Aorta (tissue), 5 donors: ENCODE results near the gene CYSLTR2. TPM values are rescaled to one million over a fixed set of nuclear protein-coding genes. Genes with fewer than 3 reads are reported as not detected.

ENCODE experiments used
- ATAC-seq: fragments of 200-7000 bp; cut with Tn5 transposase; one replicate; pipeline ENCODE4 v1.9.1; 2022; ENCODE audit warnings: moderate library complexity; ENCODE audit not compliant: low FRiP score
- DNase-seq, 2 donors: peaks; one replicate each; pipeline ENCODE4 v3.0.0-alpha.2; 2020
- H3K27ac ChIP-seq, 2 donors: one replicate each; pipeline ENCODE4 v1.5.1; 2013; ENCODE audit warnings: low read length in 2 of 2, mild to moderate bottlenecking in 2 of 2, moderate library complexity in 2 of 2, control low read depth in 1 of 2, inconsistent platforms in 1 of 2, low read depth in 1 of 2
- H3K27me3 ChIP-seq, 2 donors: one replicate each; pipeline ENCODE4 v1.6.1; 2013; ENCODE audit warnings: control low read depth in 1 of 2, low read length in 1 of 2, mild to moderate bottlenecking in 1 of 2, moderate library complexity in 1 of 2; ENCODE audit not compliant: insufficient read depth in 2 of 2, control insufficient read depth in 1 of 2
- H3K36me3 ChIP-seq, 2 donors: one replicate each; pipeline ENCODE4 v1.6.1; 2013; ENCODE audit warnings: control low read depth in 1 of 2, low read length in 1 of 2, mild to moderate bottlenecking in 1 of 2; ENCODE audit not compliant: insufficient read depth in 2 of 2, control insufficient read depth in 1 of 2
- H3K4me1 ChIP-seq, 2 donors: one replicate each; pipeline ENCODE4 v1.6.1; 2013; ENCODE audit warnings: low read length in 2 of 2, control low read depth in 1 of 2, mild to moderate bottlenecking in 1 of 2, moderate library complexity in 1 of 2; ENCODE audit not compliant: insufficient read depth in 2 of 2, control insufficient read depth in 1 of 2
- H3K4me3 ChIP-seq, 2 donors: one replicate each; pipeline ENCODE4 v1.5.1; 2013; ENCODE audit warnings: low read length in 2 of 2, control low read depth in 1 of 2, mild to moderate bottlenecking in 1 of 2
- H3K9me3 ChIP-seq: one replicate; pipeline ENCODE4 v1.6.1; 2013; ENCODE audit warnings: mild to moderate bottlenecking, low read length; ENCODE audit not compliant: control insufficient read depth
- WGBS, 2 donors: extraction: QIAGEN DNeasy Blood & Tissue Kit; methylation state at CpG; one replicate each; pipeline ENCODE4 v1.1.7; 2013; 5-methylcytosine and 5-hydroxymethylcytosine counted together
- intact Hi-C, 2 donors: fragments of 100-400 bp; cut with DNase I; formaldehyde crosslinking; loops; one replicate each; pipeline versions ENCODE4 v1.14.2 to v1.15.0; 2022
- polyA plus RNA-seq, 2 donors: library from polyadenylated mRNA; stranded (reverse); fragments of 200-250 nt; gene quantifications; one replicate each; pipeline ENCODE4 v1.2.3, GENCODE V29; 2013
- total RNA-seq, 2 donors: library from RNA; stranded (reverse); fragmentation: NEBNext Ultra II Directional; extraction: Animal tissue kit (Norgen Biotek cat#: 25700); gene quantifications; one replicate each; pipeline ENCODE4 v1.2.1, GENCODE V29; 2021
- donor health status: healthy with polysubstance abuse.
- donor health status: Bipolar disorder and iron deficiency.
- donor health status: DM: no; HTN: no; CAD: no.
- donor health status: DM: no; HTN: no; CAD: no.
- donor health status: DM: yes; HTN: yes; CAD: no.

CYSLTR2 gene
- total and polyA plus RNA-seq, 4 donors, result 0.88 to 1.7 (median 1.1) TPM

DNA sequence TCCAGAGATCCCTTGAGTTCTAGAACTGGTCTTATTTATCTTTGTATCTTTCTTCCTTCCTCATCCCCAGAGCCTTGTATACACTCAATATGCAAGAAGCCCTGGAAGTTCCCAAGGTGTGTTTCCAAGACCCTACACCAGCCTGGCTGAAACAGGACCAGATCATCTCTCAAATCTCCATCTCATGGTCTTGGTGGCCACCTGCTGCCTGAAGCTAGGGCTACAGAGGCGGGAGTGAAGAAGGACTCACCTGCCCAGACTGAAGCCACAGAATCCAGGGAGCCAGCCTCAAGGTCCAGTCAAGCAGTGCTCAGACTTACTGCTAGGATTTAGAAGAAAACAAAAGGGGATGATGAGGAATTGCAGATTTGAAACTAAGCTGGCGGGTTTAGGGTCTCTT, 6.1 kb upstream of the CYSLTR2 start:
- no peaks in the 10 kb centered on the region for H3K9me3 ChIP-seq
- DNase-seq (no peak), ATAC-seq (no peak)
- intact Hi-C loops, result no loop called here
- WGBS, 2 donors, result 97 to 98% methylated on average over 2 of the region's 2 CpGs
- H3K27me3 ChIP-seq, result no peaks in the 10 kb centered on the region
- H3K4me3 ChIP-seq, result no peak overlapping the region
- H3K27ac ChIP-seq, result no peak overlapping the region
- H3K4me1 ChIP-seq, result no peaks in the 10 kb centered on the region
- H3K36me3 ChIP-seq, result no peaks in the 10 kb centered on the region

DNA sequence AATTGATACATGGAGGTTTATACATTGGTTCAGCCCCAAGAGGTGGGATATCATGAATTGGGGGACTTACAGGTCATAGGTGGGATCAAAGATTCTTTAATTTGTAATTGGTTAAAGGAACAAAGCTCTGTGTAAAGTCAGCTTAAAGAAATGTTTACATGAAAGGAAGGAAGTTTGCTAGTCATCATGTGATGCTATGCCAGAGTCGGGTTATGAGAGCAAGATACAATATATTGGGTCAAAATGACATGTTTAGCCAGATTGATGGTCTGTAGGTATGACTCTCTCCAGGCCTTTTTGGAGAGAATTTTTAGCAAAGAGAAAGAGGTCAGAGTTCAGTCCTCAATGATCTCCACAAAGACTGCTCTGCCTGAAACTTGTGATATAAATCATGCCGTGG, 5.3 kb upstream of the CYSLTR2 start:
- Histone ChIP-seq H3K27me3 (no peaks in the 10 kb centered on the region), H3K4me1 (no peaks in the 10 kb centered on the region), H3K9me3 (no peaks in the 10 kb centered on the region), H3K27ac (no peak overlapping the region), H3K36me3 (no peaks in the 10 kb centered on the region), H3K4me3 (no peak overlapping the region)
- WGBS, 2 donors, result 81% methylated on average over 2 of the region's 2 CpGs
- DNase-seq, result no peak
- ATAC-seq, result no peak
- intact Hi-C loops, result no loop called here

DNA sequence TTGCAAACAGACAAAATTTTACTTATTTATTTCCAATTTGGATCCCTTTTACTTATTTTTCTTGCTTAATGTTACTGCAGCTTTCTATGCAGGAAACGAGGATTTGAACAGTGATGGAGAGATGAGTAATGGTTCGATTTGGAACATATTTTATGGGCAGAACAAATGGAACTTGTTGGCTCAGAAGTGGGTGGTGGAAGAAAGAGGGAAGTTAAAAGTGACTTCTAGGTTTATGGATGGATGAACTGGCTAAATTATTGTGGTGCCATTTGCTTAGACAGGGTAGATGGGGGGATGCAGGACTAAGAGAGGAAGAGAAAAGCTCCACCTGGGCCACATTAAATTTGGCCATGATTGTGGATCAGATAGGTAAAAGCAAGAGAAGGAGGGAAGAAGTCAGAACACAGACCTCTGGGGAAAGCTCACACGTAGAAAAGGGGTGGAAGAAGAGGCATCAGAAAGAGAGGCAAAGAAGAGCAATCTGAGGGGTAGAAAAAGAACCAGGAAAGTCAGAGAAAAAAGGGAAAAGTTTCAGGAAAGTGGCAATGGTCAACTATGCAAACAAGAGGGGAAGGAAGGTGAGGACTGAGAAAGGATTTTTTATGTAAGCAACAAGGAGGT, 768 bp upstream of the CYSLTR2 start:
- no peak overlapping the region for H3K27ac ChIP-seq
- no peaks in the 10 kb centered on the region for H3K36me3 ChIP-seq
- no peaks in the 10 kb centered on the region for H3K27me3 ChIP-seq
- H3K9me3 ChIP-seq, result no peaks in the 10 kb centered on the region
- ATAC-seq (no peak), DNase-seq (no peak)
- no peak overlapping the region for H3K4me3 ChIP-seq
- intact Hi-C loops, result no loop called here
- WGBS, 2 donors, result 52 to 59% methylated on average over 3 of the region's 3 CpGs
- no peaks in the 10 kb centered on the region for H3K4me1 ChIP-seq

DNA sequence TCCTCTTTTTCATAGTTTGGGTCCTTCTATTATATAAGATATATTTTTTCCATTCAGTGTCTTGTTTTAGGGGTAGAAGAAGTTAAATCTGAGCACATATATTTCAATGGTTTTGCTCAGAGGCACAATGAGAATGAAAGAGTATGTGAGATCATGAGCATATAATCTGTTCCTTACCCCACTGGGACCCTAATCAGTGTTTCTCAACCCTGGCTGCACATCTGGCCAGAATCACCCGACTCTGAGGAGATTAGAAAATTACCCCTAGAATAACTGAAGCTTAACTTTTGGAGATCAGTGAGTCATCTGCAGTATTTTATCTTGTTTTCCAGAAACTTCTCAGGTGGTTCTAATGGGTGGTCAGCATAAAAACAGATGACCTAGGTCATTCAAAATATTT, 782 bp downstream of the CYSLTR2 start:
- Histone ChIP-seq H3K36me3 (no peaks in the 10 kb centered on the region), H3K27ac (no peak overlapping the region), H3K27me3 (no peaks in the 10 kb centered on the region), H3K4me1 (no peaks in the 10 kb centered on the region), H3K4me3 (no peak overlapping the region), H3K9me3 (no peaks in the 10 kb centered on the region)
- DNase-seq, result no peak
- WGBS, 2 donors, result 13 to 20% methylated on average over 1 of the region's 1 CpG
- peak; percentile 59 for ATAC-seq
- intact Hi-C loops, result no loop called here

DNA sequence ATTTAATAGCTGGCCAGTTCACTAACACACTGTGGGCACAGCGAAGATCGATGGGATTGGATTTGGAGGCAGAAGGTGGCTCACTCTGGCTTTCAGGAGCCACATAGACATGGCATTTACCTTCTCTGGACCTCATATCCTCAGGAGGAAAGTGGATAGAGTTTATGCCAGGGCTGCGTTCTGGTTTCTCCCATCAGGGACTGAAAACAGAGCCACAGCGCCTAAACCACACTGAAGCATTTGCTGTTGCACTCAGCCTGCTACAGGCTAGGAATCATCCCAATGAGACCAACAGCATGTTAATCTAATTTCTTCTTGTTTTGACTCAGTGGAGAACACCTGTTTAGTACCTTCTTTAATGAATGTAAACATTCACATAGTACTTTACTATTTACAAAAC, 1.6 kb downstream of the CYSLTR2 start:
- intact Hi-C loops, result no loop called here
- 88 to 96% methylated on average over 4 of the region's 4 CpGs for WGBS, 2 donors
- H3K27ac ChIP-seq, result no peak overlapping the region
- no peaks in the 10 kb centered on the region for H3K4me1 ChIP-seq
- H3K4me3 ChIP-seq, result no peak overlapping the region
- ATAC-seq (no peak), DNase-seq (no peak)
- H3K27me3 ChIP-seq, result no peaks in the 10 kb centered on the region
- no peaks in the 10 kb centered on the region for H3K9me3 ChIP-seq
- H3K36me3 ChIP-seq, result no peaks in the 10 kb centered on the region

DNA sequence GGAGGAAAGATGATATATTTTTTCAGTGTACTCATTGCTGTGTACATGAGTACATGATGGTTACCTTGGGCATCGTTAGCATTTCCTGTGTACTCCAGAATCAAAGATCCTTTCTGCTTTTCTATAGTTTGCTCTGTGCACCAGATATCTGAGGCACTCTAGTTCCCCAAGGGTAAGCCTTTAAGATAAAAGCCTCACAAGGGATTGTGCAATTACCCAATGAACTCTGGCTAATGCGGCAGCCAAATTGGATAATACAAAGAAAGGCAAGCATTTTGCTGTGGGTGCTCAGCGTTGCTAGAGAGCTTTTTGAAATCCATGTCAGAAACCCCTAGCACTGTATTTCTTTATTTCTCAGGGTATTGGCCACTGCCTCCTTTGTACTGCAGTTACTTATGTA, 2.9 kb downstream of the CYSLTR2 start:
- Histone ChIP-seq H3K27me3 (no peaks in the 10 kb centered on the region), H3K27ac (no peak overlapping the region), H3K36me3 (no peaks in the 10 kb centered on the region), H3K9me3 (no peaks in the 10 kb centered on the region), H3K4me1 (no peaks in the 10 kb centered on the region), H3K4me3 (peak overlapping the region in 1 of 2 donors; percentile 41)
- intact Hi-C loops, result no loop called here
- DNase-seq, result no peak
- WGBS, 2 donors, result 85 to 90% methylated on average over 3 of the region's 3 CpGs
- ATAC-seq, result no peak

DNA sequence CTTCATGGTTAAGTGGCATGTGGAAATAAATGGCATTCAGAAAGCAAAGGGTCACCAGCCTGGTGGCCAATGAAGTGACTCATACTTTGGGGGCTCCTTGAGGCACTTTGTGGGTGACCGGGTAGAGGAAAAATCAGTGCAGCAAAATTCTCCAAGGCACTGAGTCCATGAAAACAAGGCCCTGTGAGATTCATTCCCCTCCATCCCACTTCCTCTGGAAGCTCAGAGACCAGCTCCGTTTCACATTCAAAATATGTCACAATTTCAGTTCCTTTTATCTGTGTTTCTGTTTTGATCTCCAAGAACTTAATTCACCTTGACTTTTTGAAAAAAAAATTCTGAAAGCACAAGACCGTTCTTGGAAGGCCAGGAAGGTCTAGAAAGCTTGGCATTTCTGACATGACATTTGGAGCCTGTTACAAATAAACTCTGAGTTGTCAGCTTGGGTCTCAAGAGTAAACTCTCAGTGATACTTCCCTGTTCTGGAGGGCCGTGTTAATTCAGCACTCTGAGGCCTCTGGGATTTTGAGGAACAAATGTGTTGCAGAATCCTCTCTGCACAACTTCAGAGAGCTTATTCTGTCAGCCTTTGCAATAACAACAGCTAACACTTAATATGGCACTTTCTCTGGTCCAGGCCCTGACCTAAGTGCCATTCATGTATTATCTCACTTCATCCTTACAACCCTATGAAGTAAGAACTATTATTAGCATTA, 6.8 kb downstream of the CYSLTR2 start:
- ATAC-seq (peak; percentile 48), DNase-seq (no peak)
- no peaks in the 10 kb centered on the region for H3K9me3 ChIP-seq
- no peaks in the 10 kb centered on the region for H3K4me1 ChIP-seq
- no peaks in the 10 kb centered on the region for H3K36me3 ChIP-seq
- no peak overlapping the region for H3K4me3 ChIP-seq
- 34% methylated on average over 4 of the region's 4 CpGs for WGBS, 2 donors
- no peaks in the 10 kb centered on the region for H3K27me3 ChIP-seq
- intact Hi-C loops, result no loop called here
- H3K27ac ChIP-seq, result no peak overlapping the region

DNA sequence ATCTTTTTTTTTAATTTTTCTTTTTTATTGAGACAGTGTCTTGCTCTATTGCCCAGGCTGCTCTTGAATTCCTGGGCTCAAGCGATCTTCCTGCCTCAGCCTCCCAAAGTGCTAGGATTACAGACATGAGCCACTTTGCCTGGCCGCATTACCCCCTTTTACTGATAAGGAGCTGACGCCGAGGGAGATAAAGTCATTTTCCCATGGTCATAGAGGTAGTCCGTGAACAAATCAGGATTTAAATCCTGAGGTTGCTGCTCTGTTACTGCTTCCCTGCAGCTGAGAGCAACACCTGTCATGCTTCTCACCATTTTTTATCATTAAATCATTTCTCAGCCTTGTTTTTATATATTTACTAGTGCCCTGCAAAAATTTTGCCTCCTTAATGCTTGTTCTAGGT, 7.4 kb downstream of the CYSLTR2 start:
- no peaks in the 10 kb centered on the region for H3K4me1 ChIP-seq
- intact Hi-C loops, result no loop called here
- no peak overlapping the region for H3K4me3 ChIP-seq
- H3K27ac ChIP-seq, result no peak overlapping the region
- H3K27me3 ChIP-seq, result no peaks in the 10 kb centered on the region
- DNase-seq (no peak), ATAC-seq (no peak)
- 65 to 68% methylated on average over 5 of the region's 5 CpGs for WGBS, 2 donors
- no peaks in the 10 kb centered on the region for H3K9me3 ChIP-seq
- H3K36me3 ChIP-seq, result no peaks in the 10 kb centered on the region

DNA sequence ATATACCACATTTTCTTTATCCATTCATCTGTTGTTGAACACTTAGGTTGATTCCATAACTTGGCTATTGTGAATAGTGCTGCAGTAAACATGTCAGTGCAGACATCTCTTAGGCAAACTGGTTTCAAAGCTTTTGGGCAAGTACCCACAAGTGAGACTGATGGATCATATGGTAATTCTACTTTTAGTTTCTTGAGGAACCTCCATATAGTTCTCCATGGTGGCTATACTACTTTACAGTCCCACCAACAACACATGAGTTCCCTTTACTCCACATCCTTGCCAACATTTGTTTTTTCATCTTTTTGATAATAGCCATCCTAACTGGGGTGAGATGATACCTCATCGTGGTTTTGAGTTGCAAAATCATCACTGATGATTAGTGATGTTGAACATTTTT, 8.5 kb downstream of the CYSLTR2 start:
- no peaks in the 10 kb centered on the region for H3K27me3 ChIP-seq
- DNase-seq, result no peak
- H3K4me1 ChIP-seq, result no peaks in the 10 kb centered on the region
- no peaks in the 10 kb centered on the region for H3K36me3 ChIP-seq
- no peak for ATAC-seq
- H3K27ac ChIP-seq, result no peak overlapping the region
- no peak overlapping the region for H3K4me3 ChIP-seq
- 89 to 91% methylated on average over 1 of the region's 1 CpG for WGBS, 2 donors
- intact Hi-C loops, result no loop called here
- peaks cover 3% of the 10 kb centered on the region for H3K9me3 ChIP-seq
